HG02981 (cell line): Measurements from ENCODE around the gene SIK2.

Source experiments
- ATAC-seq: cut with Tn5 transposase; IDR thresholded peaks from one replicate; pipeline ENCODE4 v1.9.1; 2021; ENCODE audit warnings: mild to moderate bottlenecking, moderate library complexity; ENCODE audit not compliant: unreplicated experiment

Gene SIK2

GRCh38 chr11:111601979-111602864, at the start of gene SIK2:
Gene SIK2, plus strand, starts transcription at chr11:111602449. Its CDS starts 115 bp downstream, at chr11:111602564.
- ATAC-seq: peak; percentile 86

GRCh38 chr11:111554532-111554931, 47.7 kb upstream of the SIK2 start:
- no peak for ATAC-seq

- ATAC-seq: no peak
Observed at GRCh38 chr11:111555255-111555654, 47.0 kb upstream of the SIK2 start.

- ATAC-seq: no peak
Observed at GRCh38 chr11:111557425-111558111, 44.7 kb upstream of the SIK2 start.

DNA sequence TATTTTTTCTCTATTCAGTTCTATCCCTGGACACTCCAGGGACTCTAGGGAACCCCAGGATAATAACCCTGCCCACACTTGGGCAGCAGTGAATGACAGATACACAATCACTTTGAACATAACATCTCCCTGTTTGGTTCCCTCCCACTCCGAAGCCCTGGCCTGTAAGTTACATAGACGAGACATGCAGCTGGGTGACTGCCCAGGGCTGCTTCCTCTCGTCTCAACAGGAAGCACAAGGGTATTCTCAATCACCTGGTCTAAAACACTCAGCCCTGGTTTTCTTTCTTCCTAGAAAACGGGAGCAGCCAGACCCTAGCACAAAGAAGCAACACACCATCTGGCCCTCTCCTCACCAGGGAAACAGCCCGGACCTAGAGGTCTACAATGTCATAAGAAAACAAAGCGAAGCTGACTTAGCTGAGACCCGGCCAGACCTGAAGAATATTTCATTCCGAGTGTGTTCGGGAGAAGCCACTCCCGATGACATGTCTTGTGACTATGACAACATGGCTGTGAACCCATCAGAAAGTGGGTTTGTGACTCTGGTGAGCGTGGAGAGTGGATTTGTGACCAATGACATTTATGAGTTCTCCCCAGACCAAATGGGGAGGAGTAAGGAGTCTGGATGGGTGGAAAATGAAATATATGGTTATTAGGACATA, 42.3 kb upstream of the SIK2 start:
- no peak for ATAC-seq

DNA sequence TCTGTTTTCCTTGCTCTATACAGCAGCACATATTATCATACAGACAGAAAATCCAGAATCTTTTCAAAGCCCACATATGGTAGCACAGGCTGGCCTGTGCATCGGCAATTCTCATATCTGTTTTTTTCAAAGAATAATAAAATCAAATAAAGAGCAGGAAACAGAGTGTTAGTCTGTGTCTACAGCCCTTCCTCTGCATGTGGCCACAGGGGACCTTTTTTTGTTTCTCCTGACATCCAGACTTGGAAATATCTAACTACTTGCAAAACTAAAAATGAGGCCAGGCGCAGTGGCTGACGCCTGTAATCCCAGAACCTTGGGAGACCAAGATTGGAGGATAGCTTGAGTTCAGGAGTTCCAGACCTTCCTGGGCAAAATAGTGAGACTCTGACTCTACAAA, 41.4 kb upstream of the SIK2 start:
- ATAC-seq: no peak

GRCh38 chr11:111561306-111561705, 40.9 kb upstream of the SIK2 start:
- no peak for ATAC-seq

- no peak for ATAC-seq
Observed at GRCh38 chr11:111561791-111562325, 40.4 kb upstream of the SIK2 start.

DNA sequence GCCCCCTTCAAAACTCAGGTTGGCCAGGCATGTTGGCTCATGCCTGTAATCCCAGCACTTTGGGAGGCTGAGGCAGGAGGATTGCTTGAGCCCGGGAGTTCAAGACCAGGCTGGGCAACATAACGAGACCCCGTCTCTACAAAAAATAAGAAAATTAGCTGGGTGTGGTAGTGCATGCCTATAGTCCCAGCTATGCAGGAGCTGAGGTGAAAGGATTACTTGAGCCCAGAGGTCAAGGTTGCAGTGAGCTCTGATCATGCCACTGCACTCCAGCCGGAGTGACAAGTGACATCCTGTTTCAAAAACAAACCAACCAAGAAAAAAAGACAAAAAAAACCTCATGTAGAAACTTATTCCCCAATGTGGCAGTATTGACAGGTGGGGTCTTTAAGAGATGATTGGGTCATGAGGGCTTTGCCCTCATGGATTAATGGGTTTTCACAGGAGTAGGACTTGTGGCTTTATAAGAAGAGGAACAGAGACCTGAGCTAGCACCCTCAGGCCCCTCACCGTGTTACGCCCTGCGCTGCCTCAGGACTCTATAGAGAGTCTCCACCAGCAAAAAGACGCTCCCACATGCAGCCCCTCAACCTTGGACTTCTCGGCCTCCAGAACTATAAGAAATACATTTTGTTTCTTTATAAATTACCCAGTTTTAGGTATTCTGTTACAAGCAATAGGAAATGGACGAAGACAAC, 39.4 kb upstream of the SIK2 start:
- no peak for ATAC-seq

DNA sequence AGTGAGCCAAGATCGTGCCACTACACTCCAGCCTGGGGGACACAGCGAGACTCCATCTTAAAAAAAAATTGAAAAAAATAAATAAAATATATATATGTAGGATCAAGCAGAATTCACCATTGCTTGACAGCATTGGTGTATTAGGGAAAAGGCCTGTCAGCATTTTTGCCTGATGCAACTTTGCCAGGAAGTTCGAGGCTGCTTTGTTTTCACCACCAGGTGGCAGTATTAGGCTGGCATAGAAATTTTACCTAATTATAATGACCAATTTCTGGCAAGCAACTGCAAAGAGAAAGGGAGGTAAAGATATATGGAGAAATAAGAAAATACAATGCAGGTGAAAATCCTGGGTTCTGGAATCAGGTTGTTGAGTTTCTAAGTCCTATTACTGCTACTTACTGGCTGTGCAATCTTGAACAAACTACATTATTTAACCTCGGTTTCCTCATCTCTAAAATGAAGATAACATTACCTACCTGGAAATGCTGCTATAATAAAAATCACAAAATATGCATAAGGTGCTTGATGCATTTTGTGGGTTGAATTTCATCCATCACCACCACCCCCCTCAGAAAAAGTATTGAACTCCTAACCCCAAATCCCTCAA, 37.0 kb upstream of the SIK2 start:
- no peak for ATAC-seq

DNA sequence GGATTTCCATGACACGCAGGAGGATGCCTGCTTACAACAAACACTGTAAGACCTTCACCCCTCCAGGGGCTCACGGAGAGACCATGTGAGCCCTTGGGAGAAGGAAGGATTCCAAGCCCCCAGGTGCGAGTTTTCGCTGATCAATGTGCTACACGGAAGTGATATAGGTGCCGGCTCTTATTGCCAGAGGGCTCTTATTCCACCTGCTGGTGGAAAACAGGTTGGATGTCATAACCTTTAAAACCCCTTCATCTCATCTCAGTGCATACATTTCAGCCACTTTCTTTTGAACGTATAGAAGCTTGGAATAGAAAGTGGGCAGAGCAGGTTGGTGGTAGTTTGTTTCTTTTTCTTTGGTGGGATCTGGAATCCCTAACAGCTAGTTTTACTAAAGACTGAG, 35.9 kb upstream of the SIK2 start:
- ATAC-seq: no peak

DNA sequence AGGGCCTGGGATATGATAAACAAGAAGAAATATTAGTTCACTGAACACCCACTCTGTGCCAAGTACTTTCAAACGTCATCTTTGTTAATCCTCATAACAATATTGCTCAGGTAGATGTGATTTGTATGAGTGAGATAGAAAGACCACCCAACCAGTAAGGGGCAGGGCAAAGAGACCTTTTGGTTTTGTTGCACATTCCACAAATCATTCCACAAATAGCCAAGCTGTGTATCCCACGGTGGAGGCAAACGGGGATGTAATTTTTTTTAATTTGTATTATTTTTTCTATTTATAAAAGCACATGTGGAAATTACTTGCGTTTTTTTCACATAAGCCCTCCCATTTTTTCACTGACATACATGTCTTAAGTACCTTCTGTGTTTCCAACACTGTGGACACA, 32.8 kb upstream of the SIK2 start:
- ATAC-seq: no peak

- no peak for ATAC-seq
Observed at GRCh38 chr11:111570796-111571195, 31.5 kb upstream of the SIK2 start.

- no peak for ATAC-seq
Observed at GRCh38 chr11:111571829-111572501, 30.3 kb upstream of the SIK2 start.

GRCh38 chr11:111572581-111572980, 29.7 kb upstream of the SIK2 start:
- ATAC-seq: no peak

DNA sequence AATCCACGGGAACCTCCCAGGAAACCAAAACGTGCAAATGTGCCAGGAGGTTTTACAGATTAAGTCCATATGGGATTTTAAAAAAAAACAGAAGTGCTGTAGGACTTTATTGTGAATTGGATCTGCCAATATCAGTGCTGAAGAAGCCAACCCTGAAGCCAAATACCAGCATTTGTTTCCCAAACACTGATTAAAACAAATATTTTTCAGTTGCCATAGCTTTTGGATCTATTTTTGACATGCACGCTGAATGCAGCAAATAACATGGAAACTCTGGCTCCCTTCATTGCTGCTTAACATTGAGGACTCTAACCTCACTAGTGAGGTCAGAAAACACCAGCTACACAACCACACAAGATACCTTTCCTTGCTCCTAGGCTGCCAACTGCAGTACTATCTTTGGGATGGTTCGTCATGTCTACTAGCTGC, 28.4 kb upstream of the SIK2 start:
- no peak for ATAC-seq

- ATAC-seq: no peak
Observed at GRCh38 chr11:111574373-111575225, 27.6 kb upstream of the SIK2 start.

DNA sequence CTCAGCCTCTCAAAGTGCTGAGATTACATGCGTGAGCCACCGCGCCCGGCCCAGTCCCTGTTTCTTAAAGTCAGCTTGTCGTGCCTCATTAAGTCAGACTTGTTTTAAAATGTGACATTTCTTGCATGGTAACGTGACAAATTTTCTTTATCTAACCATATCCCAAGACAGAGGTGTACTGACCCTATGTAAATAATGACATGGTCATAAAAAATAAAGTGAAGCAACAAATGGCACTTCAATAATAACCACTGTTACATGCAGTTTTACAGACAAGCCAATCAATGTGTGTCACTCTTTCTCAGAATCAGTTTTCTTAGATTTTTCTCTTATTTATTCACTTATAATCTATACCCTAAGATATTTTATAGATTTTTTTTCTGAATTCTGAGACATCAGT, 26.5 kb upstream of the SIK2 start:
- ATAC-seq: no peak

GRCh38 chr11:111577821-111578220, 24.4 kb upstream of the SIK2 start:
- no peak for ATAC-seq
